ENCODE measurements around the gene SPRR1A.

DNA sequence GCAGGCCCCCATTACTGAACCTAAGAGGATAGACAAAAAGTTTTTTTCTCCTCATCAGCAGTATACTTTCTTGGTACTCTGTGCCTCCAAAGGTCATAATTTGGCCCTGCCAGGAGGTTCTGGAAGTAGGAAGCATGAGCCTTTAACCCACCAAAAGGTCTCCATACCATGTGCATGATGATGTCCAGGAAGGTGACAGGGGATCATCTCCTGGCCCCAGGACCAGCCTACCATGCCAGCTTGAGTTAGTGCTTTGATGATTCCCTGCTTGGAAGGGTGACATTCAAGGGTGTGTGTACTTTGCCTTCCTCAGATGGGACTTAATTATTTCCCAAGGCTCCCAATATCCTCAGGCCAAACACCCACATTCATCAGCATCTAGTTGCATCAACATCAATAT lies 6.3 kb upstream of the SPRR1A start:
- TF ChIP-seq, protein P1, sequence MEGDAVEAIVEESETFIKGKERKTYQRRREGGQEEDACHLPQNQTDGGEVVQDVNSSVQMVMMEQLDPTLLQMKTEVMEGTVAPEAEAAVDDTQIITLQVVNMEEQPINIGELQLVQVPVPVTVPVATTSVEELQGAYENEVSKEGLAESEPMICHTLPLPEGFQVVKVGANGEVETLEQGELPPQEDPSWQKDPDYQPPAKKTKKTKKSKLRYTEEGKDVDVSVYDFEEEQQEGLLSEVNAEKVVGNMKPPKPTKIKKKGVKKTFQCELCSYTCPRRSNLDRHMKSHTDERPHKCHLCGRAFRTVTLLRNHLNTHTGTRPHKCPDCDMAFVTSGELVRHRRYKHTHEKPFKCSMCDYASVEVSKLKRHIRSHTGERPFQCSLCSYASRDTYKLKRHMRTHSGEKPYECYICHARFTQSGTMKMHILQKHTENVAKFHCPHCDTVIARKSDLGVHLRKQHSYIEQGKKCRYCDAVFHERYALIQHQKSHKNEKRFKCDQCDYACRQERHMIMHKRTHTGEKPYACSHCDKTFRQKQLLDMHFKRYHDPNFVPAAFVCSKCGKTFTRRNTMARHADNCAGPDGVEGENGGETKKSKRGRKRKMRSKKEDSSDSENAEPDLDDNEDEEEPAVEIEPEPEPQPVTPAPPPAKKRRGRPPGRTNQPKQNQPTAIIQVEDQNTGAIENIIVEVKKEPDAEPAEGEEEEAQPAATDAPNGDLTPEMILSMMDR (IDR thresholded peaks at IDR 0.05), result no peak
- TF ChIP-seq POLR2A (IDR thresholded peaks at IDR 0.05), result no peak

All from gastroesophageal sphincter (tissue), 3 donors.